Neural cell (in vitro differentiated cells): ENCODE measurements around the gene ATP8B3. TPM values are rescaled to one million over a fixed set of nuclear protein-coding genes. Genes with fewer than 3 reads are reported as not detected.

ENCODE experiments used
- H2AFZ ChIP-seq: fragments of 200-600, 300-800 bp; sonication (generic), shearing (Covaris generic); 2 replicates; pipeline ENCODE4 v1.6.0; 2014; ENCODE audit warnings: low read depth, mild to moderate bottlenecking, antibody characterized with exemption, low read length, moderate library complexity
- H3F3A ChIP-seq: fragments of 200-600 bp; shearing (Covaris generic); 2 replicates; pipeline ENCODE4 v1.6.1; 2016; ENCODE audit warnings: mild to moderate bottlenecking, moderate library complexity, mixed read lengths, antibody characterized with exemption, low read length; ENCODE audit not compliant: insufficient read depth, poor library complexity, severe bottlenecking
- H3K27ac ChIP-seq: fragments of 200-600, 300-800 bp; sonication (generic), shearing (Covaris generic); 2 replicates; pipeline ENCODE4 v1.5.1; 2014; ENCODE audit warnings: mild to moderate bottlenecking, low read length, moderate library complexity
- H3K27me3 ChIP-seq: fragments of 300-800, 200-600 bp; sonication (generic), shearing (Covaris generic); 2 replicates; pipeline ENCODE4 v1.6.0; 2014; ENCODE audit warnings: mild to moderate bottlenecking, low read depth, low read length, moderate library complexity; ENCODE audit not compliant: insufficient read depth
- H3K36me3 ChIP-seq: fragments of 300-800, 200-600 bp; sonication (generic), shearing (Covaris generic); 2 replicates; pipeline ENCODE4 v1.5.1; 2014; ENCODE audit warnings: mild to moderate bottlenecking, antibody characterized with exemption, low read length, moderate library complexity; ENCODE audit not compliant: insufficient read depth
- H3K4me2 ChIP-seq: fragments of 300-800, 200-600 bp; sonication (generic), shearing (Covaris generic); 2 replicates; pipeline ENCODE4 v1.6.0; 2014; ENCODE audit warnings: mild to moderate bottlenecking, low read length
- H3K4me3 ChIP-seq: fragments of 300-800, 200-600 bp; sonication (generic), shearing (Covaris generic); 2 replicates; pipeline ENCODE4 v1.5.1; 2014; ENCODE audit warnings: mild to moderate bottlenecking, low read length, moderate library complexity
- H3K79me2 ChIP-seq: fragments of 200-600 bp; shearing (Covaris generic); replicated peaks from 2 replicates; pipeline ENCODE4 v1.6.0; 2014; ENCODE audit warnings: mild to moderate bottlenecking, low read length, moderate library complexity; ENCODE audit not compliant: insufficient read depth
- H3K9ac ChIP-seq: fragments of 300-800, 200-600 bp; sonication (generic), shearing (Covaris generic); 2 replicates; pipeline ENCODE4 v1.6.1; 2016; ENCODE audit warnings: mild to moderate bottlenecking, low read length, mixed read lengths
- H3K9me2 ChIP-seq: fragments of 200-600 bp; shearing (Covaris generic); 2 replicates; pipeline ENCODE4 v1.6.1; 2016; ENCODE audit warnings: mild to moderate bottlenecking, low read length, mixed read lengths; ENCODE audit not compliant: insufficient read depth
- H3K9me3 ChIP-seq: fragments of 200-600, 300-800 bp; sonication (generic), shearing (Covaris generic); 2 replicates; pipeline ENCODE4 v1.6.1; 2016; ENCODE audit warnings: mild to moderate bottlenecking, mixed run types, low read length, moderate library complexity, mixed read lengths
- H4K20me1 ChIP-seq: fragments of 200-600 bp; shearing (Covaris generic); 2 replicates; pipeline ENCODE4 v1.6.1; 2016; ENCODE audit warnings: mild to moderate bottlenecking, mixed run types; ENCODE audit not compliant: insufficient read depth
- CTCF ChIP-seq: fragments of 450-650 bp; IDR thresholded peaks from 2 replicates; pipeline ENCODE4 v1.5.1; 2014; ENCODE audit warnings: antibody characterized with exemption, mild to moderate bottlenecking, moderate library complexity; ENCODE audit not compliant: poor library complexity, severe bottlenecking
- EP300 ChIP-seq: fragments of 450-650 bp; conservative IDR thresholded peaks from 2 replicates; pipeline ENCODE4 v1.6.1; 2014; ENCODE audit warnings: antibody characterized with exemption, mild to moderate bottlenecking, moderate library complexity; ENCODE audit not compliant: poor library complexity, severe bottlenecking
- EZH2 ChIP-seq: fragments of 200-600, 300-800 bp; shearing (Covaris generic), sonication (generic); IDR thresholded peaks from 2 replicates; pipeline ENCODE4 v1.6.1; 2014; ENCODE audit warnings: antibody characterized with exemption, low read length, borderline replicate concordance, mild to moderate bottlenecking; ENCODE audit not compliant: insufficient read depth, poor library complexity, severe bottlenecking
- MXI1 ChIP-seq: fragments of 450-650 bp; conservative IDR thresholded peaks from 2 replicates; pipeline ENCODE4 v1.6.1; 2014; ENCODE audit warnings: antibody characterized with exemption, mild to moderate bottlenecking; ENCODE audit not compliant: poor library complexity, severe bottlenecking
- POLR2AphosphoS5 ChIP-seq: IDR thresholded peaks from 2 replicates; pipeline ENCODE4 v1.6.1; 2012
- RAD21 ChIP-seq: fragments of 450-650 bp; conservative IDR thresholded peaks from 2 replicates; pipeline ENCODE4 v1.6.1; 2014; ENCODE audit warnings: antibody characterized with exemption, mild to moderate bottlenecking, moderate library complexity
- SMC3 ChIP-seq: fragments of 450-650 bp; conservative IDR thresholded peaks from 2 replicates; pipeline ENCODE4 v1.6.1; 2014; ENCODE audit warnings: antibody characterized with exemption, mild to moderate bottlenecking, moderate library complexity; ENCODE audit not compliant: poor library complexity
- TAF1 ChIP-seq: IDR thresholded peaks from 2 replicates; pipeline ENCODE4 v1.6.1; 2012; ENCODE audit warnings: low read depth
- polyA plus RNA-seq: library from polyadenylated mRNA; depleted of rRNA; stranded (reverse); fragments of >200 nt; gene quantifications from 2 replicates; pipeline ENCODE4 v1.2.3, GENCODE V29; 2014
- TF ChIP-seq, protein P1 (sequence below): IDR thresholded peaks from 2 replicates; pipeline ENCODE4 v1.6.1; 2012; ENCODE audit warnings: borderline replicate concordance

The ATP8B3 gene
- polyA plus RNA-seq, 1 donor from 2014 or later, result 1.5 TPM

GRCh38 chr19:1845125-1845515, 33.0 kb upstream of the ATP8B3 start:
- Histone ChIP-seq H3K9me3 (no peaks in the 10 kb centered on the region), H4K20me1 (no peaks in the 10 kb centered on the region), H3K9me2 (no peaks in the 10 kb centered on the region), H3K36me3 (no peaks in the 10 kb centered on the region), H3K4me2 (no peak overlapping the region), H3F3A (no peaks in the 10 kb centered on the region), H3K79me2 (peaks cover 32% of the 10 kb centered on the region), H3K27me3 (no peaks in the 10 kb centered on the region), H3K4me3 (no peak overlapping the region), H3K27ac (no peak overlapping the region), H3K9ac (no peak overlapping the region), H2AFZ (no peak overlapping the region)
- TF ChIP-seq RAD21 (no peak), SMC3 (no peak), EP300 (no peak), POLR2AphosphoS5 (no peak), MXI1 (no peak), CTCF (no peak), TAF1 (no peak), EZH2 (no peak)
- TF ChIP-seq, protein P1, sequence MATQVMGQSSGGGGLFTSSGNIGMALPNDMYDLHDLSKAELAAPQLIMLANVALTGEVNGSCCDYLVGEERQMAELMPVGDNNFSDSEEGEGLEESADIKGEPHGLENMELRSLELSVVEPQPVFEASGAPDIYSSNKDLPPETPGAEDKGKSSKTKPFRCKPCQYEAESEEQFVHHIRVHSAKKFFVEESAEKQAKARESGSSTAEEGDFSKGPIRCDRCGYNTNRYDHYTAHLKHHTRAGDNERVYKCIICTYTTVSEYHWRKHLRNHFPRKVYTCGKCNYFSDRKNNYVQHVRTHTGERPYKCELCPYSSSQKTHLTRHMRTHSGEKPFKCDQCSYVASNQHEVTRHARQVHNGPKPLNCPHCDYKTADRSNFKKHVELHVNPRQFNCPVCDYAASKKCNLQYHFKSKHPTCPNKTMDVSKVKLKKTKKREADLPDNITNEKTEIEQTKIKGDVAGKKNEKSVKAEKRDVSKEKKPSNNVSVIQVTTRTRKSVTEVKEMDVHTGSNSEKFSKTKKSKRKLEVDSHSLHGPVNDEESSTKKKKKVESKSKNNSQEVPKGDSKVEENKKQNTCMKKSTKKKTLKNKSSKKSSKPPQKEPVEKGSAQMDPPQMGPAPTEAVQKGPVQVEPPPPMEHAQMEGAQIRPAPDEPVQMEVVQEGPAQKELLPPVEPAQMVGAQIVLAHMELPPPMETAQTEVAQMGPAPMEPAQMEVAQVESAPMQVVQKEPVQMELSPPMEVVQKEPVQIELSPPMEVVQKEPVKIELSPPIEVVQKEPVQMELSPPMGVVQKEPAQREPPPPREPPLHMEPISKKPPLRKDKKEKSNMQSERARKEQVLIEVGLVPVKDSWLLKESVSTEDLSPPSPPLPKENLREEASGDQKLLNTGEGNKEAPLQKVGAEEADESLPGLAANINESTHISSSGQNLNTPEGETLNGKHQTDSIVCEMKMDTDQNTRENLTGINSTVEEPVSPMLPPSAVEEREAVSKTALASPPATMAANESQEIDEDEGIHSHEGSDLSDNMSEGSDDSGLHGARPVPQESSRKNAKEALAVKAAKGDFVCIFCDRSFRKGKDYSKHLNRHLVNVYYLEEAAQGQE, result no peak

- Histone ChIP-seq H3K4me2 (no peak overlapping the region), H3K9me2 (no peaks in the 10 kb centered on the region), H3K27ac (no peak overlapping the region), H3K4me3 (no peak overlapping the region), H3K9me3 (no peaks in the 10 kb centered on the region), H3K27me3 (no peaks in the 10 kb centered on the region), H3K9ac (no peak overlapping the region), H3F3A (no peaks in the 10 kb centered on the region), H3K79me2 (peaks cover 32% of the 10 kb centered on the region), H2AFZ (no peak overlapping the region), H4K20me1 (no peaks in the 10 kb centered on the region), H3K36me3 (no peaks in the 10 kb centered on the region)
- no peak for TF ChIP-seq RAD21
- TF ChIP-seq POLR2AphosphoS5, result no peak
- no peak for TF ChIP-seq SMC3
- TF ChIP-seq MXI1, result no peak
- no peak for TF ChIP-seq EZH2
- no peak for TF ChIP-seq TAF1
- no peak for TF ChIP-seq CTCF
- TF ChIP-seq EP300, result no peak
- TF ChIP-seq, protein P1, result no peak
Observed at GRCh38 chr19:1844513-1845124, 32.5 kb upstream of the ATP8B3 start.
